Adipocyte (in vitro differentiated cells): ENCODE data around the gene DLGAP1.
"Not testable (repeated sequence)": the region's sequence is repeated elsewhere in the genome, so short reads cannot be mapped to it uniquely, and the experiment has no call there.

Experiments
- DNase-seq: peaks from one replicate; pipeline ENCODE4 v3.0.0-alpha.2; 2015; ENCODE audit warnings: low read depth
- H3K27me3 ChIP-seq: replicated peaks from 2 replicates; pipeline ENCODE4 v1.7.0; 2013; ENCODE audit warnings: mild to moderate bottlenecking, low read length, moderate library complexity; ENCODE audit not compliant: control insufficient read depth, insufficient read depth
- H3K36me3 ChIP-seq: 2 replicates; pipeline ENCODE4 v1.7.0; 2013; ENCODE audit warnings: low read length, mild to moderate bottlenecking, moderate library complexity; ENCODE audit not compliant: control insufficient read depth, insufficient read depth, severe bottlenecking
- H3K4me1 ChIP-seq: 2 replicates; pipeline ENCODE4 v1.7.0; 2013; ENCODE audit warnings: mild to moderate bottlenecking, low read length, moderate library complexity; ENCODE audit not compliant: control insufficient read depth, insufficient read depth
- H3K4me3 ChIP-seq: 2 replicates; pipeline ENCODE4 v1.7.0; 2013; ENCODE audit warnings: mild to moderate bottlenecking, low read length, moderate library complexity
- H3K9ac ChIP-seq: 2 replicates; pipeline ENCODE4 v1.7.0; 2013; ENCODE audit warnings: mild to moderate bottlenecking, low read length, moderate library complexity
- H3K9me3 ChIP-seq: 2 replicates; pipeline ENCODE4 v1.7.0; 2013; ENCODE audit warnings: mild to moderate bottlenecking, low read length, moderate library complexity; ENCODE audit not compliant: control insufficient read depth

DLGAP1 gene

GRCh38 chr18:3593904-3594759 is 861.0 kb downstream of the DLGAP1 start:
- H3K36me3 ChIP-seq = no peaks in the 10 kb centered on the region
- H3K4me3 ChIP-seq = peak overlapping the region; percentile 85
- peak; percentile 97 for DNase-seq
- no peaks in the 10 kb centered on the region for H3K9me3 ChIP-seq
- peak overlapping the region; percentile 93 for H3K9ac ChIP-seq
- no peaks in the 10 kb centered on the region for H3K27me3 ChIP-seq
- H3K4me1 ChIP-seq = peaks cover 42% of the 10 kb centered on the region

- H3K9ac ChIP-seq = peak overlapping the region; percentile 93
- H3K4me1 ChIP-seq = peaks cover 42% of the 10 kb centered on the region
- no peaks in the 10 kb centered on the region for H3K27me3 ChIP-seq
- H3K36me3 ChIP-seq = no peaks in the 10 kb centered on the region
- peak; percentile 90 for DNase-seq
- H3K9me3 ChIP-seq = no peaks in the 10 kb centered on the region
- peak overlapping the region; percentile 85 for H3K4me3 ChIP-seq
Measured at GRCh38 chr18:3593381-3593903, 861.7 kb downstream of the DLGAP1 start.

DNA sequence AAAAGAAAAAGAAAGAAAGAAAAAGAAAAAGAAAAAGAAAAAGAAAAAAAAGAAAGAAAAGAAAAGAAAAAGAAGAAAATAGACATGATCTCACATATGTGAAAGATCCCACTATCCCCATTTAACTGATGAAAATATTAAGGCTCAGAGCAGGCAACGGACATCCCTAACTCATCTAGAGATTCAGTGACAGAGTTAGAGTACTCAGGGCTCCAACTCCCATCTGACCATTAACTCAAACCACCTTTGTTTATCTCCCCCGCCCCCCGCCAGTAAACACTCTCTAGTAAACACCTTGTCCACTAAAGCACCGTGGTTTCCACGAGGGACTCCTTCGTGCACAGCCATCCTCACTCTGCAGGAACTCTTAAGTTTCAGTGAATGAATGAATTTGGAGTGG is 862.2 kb downstream of the DLGAP1 start:
- peaks cover 42% of the 10 kb centered on the region for H3K4me1 ChIP-seq
- H3K27me3 ChIP-seq = no peaks in the 10 kb centered on the region
- no peak overlapping the region for H3K4me3 ChIP-seq
- no peaks in the 10 kb centered on the region for H3K9me3 ChIP-seq
- no peaks in the 10 kb centered on the region for H3K36me3 ChIP-seq
- peak overlapping the region; percentile 93 for H3K9ac ChIP-seq
- DNase-seq = no peak

GRCh38 chr18:3590096-3590630 is 864.9 kb downstream of the DLGAP1 start:
- H3K27me3 ChIP-seq = no peaks in the 10 kb centered on the region
- H3K9me3 ChIP-seq = no peaks in the 10 kb centered on the region
- H3K4me1 ChIP-seq = peaks cover 23% of the 10 kb centered on the region
- DNase-seq = no peak
- no peak overlapping the region for H3K9ac ChIP-seq
- H3K36me3 ChIP-seq = no peaks in the 10 kb centered on the region
- no peak overlapping the region for H3K4me3 ChIP-seq

GRCh38 chr18:3585656-3586509 is 869.2 kb downstream of the DLGAP1 start:
- Histone ChIP-seq H3K36me3 (no peaks in the 10 kb centered on the region), H3K4me3 (no peak overlapping the region), H3K27me3 (no peaks in the 10 kb centered on the region), H3K4me1 (peaks cover 5% of the 10 kb centered on the region), H3K9ac (no peak overlapping the region), H3K9me3 (no peaks in the 10 kb centered on the region)
- DNase-seq = peak; percentile 85

DNA sequence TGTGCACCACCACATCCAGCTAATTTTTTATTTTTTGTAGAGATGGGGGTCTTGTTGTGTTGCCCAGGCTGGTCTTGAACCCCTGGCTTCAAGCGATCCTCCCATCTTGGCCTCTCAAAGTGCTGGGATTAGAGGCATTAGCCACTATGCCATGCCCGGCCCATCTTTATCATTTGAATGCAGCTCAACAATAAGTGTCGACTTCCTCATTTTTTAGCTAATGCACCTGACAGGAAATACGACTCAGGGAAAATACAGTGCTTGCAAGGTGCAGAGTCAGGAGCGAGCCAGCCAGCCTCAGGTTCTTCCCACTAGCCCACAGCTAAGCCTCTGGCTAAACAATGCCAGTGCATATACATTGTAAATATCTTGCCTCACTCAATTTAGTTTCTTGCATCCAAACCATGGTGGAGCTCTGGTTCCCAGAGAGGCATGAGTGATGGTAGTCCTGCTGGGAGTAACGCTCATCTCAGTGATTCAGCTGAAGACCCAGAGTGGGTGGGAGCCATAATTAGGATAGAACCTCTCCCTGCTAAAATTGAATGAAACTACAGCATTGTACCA is 870.1 kb downstream of the DLGAP1 start:
- no peaks in the 10 kb centered on the region for H3K9me3 ChIP-seq
- no peak overlapping the region for H3K9ac ChIP-seq
- no peak overlapping the region for H3K4me3 ChIP-seq
- no peaks in the 10 kb centered on the region for H3K36me3 ChIP-seq
- H3K27me3 ChIP-seq = no peaks in the 10 kb centered on the region
- no peak for DNase-seq
- H3K4me1 ChIP-seq = peaks cover 5% of the 10 kb centered on the region

GRCh38 chr18:3584266-3584861 is 870.7 kb downstream of the DLGAP1 start:
- Histone ChIP-seq H3K9me3 (no peaks in the 10 kb centered on the region), H3K4me3 (no peak overlapping the region), H3K9ac (no peak overlapping the region), H3K36me3 (no peaks in the 10 kb centered on the region), H3K27me3 (no peaks in the 10 kb centered on the region), H3K4me1 (peaks cover 7% of the 10 kb centered on the region)
- no peak for DNase-seq

- H3K9me3 ChIP-seq = no peaks in the 10 kb centered on the region
Measured at GRCh38 chr18:3583873-3584247, 871.2 kb downstream of the DLGAP1 start.

DNA sequence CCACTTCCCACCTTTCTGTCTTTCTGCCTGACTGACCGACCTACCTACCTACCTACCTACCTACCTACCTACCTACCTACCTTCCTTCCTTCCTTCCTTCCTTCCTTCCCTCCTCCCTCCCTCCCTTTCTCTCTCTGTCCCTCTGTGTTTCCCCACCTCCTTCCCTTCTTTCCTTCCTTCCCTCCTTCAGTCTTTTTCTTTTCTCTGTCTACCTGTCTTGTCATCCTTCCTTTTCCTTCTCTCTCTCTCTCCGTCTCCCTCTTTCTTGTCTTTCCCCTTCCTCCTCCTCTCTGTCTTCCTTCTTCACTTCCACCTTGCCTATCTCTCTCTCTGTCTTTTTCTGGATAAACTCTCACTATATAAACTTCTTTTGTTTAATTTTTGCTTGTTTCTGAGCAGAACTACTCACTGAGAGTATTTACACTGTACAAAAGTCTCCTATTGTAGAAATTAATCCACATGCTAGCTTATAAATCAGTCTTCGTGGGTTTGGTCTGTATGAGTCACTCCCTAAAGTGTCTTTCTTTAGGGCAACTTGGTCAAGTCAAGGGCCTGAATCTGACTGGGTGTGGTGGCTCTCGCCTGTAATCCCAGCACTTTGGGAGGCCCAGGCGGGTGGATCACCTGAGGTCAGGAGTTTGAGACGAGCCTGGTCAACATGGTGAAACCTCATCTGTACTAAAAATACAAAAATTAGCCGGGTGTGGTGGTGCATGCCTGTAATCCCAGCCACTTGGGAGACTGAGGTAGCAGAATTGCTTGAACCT is 871.8 kb downstream of the DLGAP1 start:
- not testable (repeated sequence) for H3K36me3 ChIP-seq, DNase-seq, H3K9me3 ChIP-seq, H3K4me3 ChIP-seq, H3K9ac ChIP-seq, H3K4me1 ChIP-seq, H3K27me3 ChIP-seq

More at GRCh38 chr18:3583873-3584247, 871.2 kb downstream of the DLGAP1 start:
- peaks cover 8% of the 10 kb centered on the region for H3K4me1 ChIP-seq
- no peaks in the 10 kb centered on the region for H3K27me3 ChIP-seq
- no peak for DNase-seq
- H3K4me3 ChIP-seq = no peak overlapping the region
- H3K36me3 ChIP-seq = no peaks in the 10 kb centered on the region
- H3K9ac ChIP-seq = no peak overlapping the region

- H3K4me3 ChIP-seq = no peak overlapping the region
- H3K9me3 ChIP-seq = no peaks in the 10 kb centered on the region
- H3K4me1 ChIP-seq = peaks cover 8% of the 10 kb centered on the region
- no peaks in the 10 kb centered on the region for H3K27me3 ChIP-seq
- DNase-seq = no peak
- H3K36me3 ChIP-seq = no peaks in the 10 kb centered on the region
- H3K9ac ChIP-seq = no peak overlapping the region
Measured at GRCh38 chr18:3581890-3582289, 873.2 kb downstream of the DLGAP1 start.
